GM19239 (cell line): ENCODE measurements around the gene OGA.

Experiments used
- DNase-seq: peaks from one replicate; pipeline ENCODE4 v3.0.0; 2011; ENCODE audit warnings: low spot score; ENCODE audit not compliant: insufficient read length
- FAIRE-seq: peaks from 2 replicates; lab custom pipeline; 2011; peaks lifted over from hg19 to GRCh38; lab: Jason Lieb, UNC

The OGA gene

GRCh38 chr10:101838416-101838970 is 20.2 kb upstream of the OGA start:
- DNase-seq (no peak), FAIRE-seq (no peak)

GRCh38 chr10:101837748-101838147 is 19.5 kb upstream of the OGA start:
- no peak for FAIRE-seq

GRCh38 chr10:101835362-101835761 is 17.1 kb upstream of the OGA start:
- FAIRE-seq = no peak
- DNase-seq = no peak

More at GRCh38 chr10:101837748-101838147, 19.5 kb upstream of the OGA start:
- DNase-seq = no peak

- DNase-seq = no peak
- FAIRE-seq = no peak
Observed at GRCh38 chr10:101834341-101834740, 16.1 kb upstream of the OGA start.

- no peak for DNase-seq
- no peak for FAIRE-seq
Observed at GRCh38 chr10:101833466-101833865, 15.2 kb upstream of the OGA start.

GRCh38 chr10:101832325-101832771 is 14.1 kb upstream of the OGA start:
- FAIRE-seq (no peak), DNase-seq (no peak)

GRCh38 chr10:101831169-101831811 is 13.0 kb upstream of the OGA start:
- DNase-seq = no peak
- FAIRE-seq = peak; percentile 68

- DNase-seq = peak; percentile 74
- FAIRE-seq = peak; percentile 97
Observed at GRCh38 chr10:101830322-101831168, 12.3 kb upstream of the OGA start.

- DNase-seq (no peak), FAIRE-seq (no peak)
Observed at GRCh38 chr10:101829561-101830315, 11.5 kb upstream of the OGA start.

- FAIRE-seq = no peak
- no peak for DNase-seq
Observed at GRCh38 chr10:101828766-101829551, 10.7 kb upstream of the OGA start.

- FAIRE-seq (no peak), DNase-seq (no peak)
Observed at GRCh38 chr10:101827919-101828600, 9.8 kb upstream of the OGA start.

GRCh38 chr10:101826852-101827434 is 8.7 kb upstream of the OGA start:
- DNase-seq = no peak
- no peak for FAIRE-seq

- DNase-seq (no peak), FAIRE-seq (no peak)
Observed at GRCh38 chr10:101824736-101825135, 6.5 kb upstream of the OGA start.

GRCh38 chr10:101818872-101819633 is 809 bp upstream of the OGA start:
- DNase-seq (no peak), FAIRE-seq (no peak)

- DNase-seq = no peak
- FAIRE-seq = no peak
Observed at GRCh38 chr10:101817337-101818118, 716 bp downstream of the OGA start.

GRCh38 chr10:101816913-101817336 is 1.3 kb downstream of the OGA start:
- FAIRE-seq (peak; percentile 45), DNase-seq (no peak)

- no peak for DNase-seq
- FAIRE-seq = no peak
Observed at GRCh38 chr10:101816376-101816775, 1.9 kb downstream of the OGA start.
